ENCODE measurements around the gene NFYB.
"Not testable (repeated sequence)": the region's sequence is repeated elsewhere in the genome, so short reads cannot be mapped to it uniquely, and the experiment has no call there.

The NFYB gene

GRCh38 chr12:104155711-104156555 is 17.9 kb upstream of the NFYB start:
- no peak for ATAC-seq

- ATAC-seq, result no peak
Observed at GRCh38 chr12:104154806-104155205, 16.8 kb upstream of the NFYB start.

DNA sequence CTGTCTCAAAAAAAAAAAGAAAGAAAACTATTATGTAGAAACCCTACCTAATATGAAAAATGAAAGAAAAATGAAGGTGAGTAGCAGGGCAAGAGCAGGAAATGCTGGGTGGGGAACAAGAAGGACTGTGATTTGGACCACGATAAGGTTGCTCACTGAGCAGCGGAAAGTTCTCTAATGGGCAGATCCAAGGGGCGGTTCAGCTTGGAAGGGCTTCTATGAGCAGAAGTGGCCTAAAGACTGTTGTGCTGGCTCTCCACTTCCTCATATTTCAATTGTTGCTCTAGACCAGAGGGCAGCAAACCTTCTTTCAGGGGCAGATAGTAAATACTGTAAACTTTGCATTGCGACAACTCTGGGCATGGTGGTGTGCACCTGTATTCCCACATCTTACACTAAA is 16.3 kb upstream of the NFYB start:
- ATAC-seq, result peak in 1 of 2 donors; percentile 30

- ATAC-seq, result no peak
Observed at GRCh38 chr12:104152685-104153241, 14.8 kb upstream of the NFYB start.

DNA sequence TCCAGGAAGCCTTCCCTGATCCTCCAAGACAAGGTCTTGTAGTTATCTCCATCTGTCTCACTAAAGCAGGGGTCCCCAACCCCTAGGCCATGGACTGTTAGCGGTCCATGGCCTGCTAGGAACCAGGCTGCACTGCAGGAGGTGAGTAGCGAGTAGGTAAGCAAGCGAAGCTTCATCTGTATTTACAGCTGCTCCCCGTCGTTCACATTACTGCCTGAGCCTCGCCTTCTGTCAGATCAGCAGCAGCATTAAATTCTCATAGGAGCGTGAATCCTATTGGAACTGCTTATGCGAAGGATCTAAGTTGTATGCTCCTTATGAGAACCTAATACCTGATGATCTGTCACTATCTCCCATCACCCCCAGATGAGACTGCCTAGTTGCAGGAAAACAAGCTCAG is 12.4 kb upstream of the NFYB start:
- ATAC-seq, result no peak

GRCh38 chr12:104147346-104147745 is 9.3 kb upstream of the NFYB start:
- ATAC-seq, result no peak

- ATAC-seq, result no peak
Observed at GRCh38 chr12:104143918-104144317, 5.9 kb upstream of the NFYB start.

DNA sequence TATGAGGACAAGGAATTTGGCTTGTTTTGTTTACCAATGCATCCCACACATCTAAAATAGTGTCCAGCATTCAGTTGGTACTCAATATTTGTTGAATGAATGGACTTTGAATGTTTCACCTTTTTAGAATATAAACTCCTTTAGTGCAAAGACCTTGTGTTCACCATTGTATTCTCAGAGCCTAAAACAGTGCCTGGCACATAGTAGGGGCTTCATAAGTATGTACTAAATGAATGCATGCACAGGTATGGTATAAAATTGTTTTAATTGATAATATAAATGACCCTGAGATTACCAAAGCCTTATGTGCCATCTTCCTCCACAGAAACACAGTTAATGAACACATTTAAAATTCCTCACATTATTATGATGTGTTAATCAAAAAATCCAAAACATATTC is 5.0 kb upstream of the NFYB start:
- no peak for ATAC-seq

DNA sequence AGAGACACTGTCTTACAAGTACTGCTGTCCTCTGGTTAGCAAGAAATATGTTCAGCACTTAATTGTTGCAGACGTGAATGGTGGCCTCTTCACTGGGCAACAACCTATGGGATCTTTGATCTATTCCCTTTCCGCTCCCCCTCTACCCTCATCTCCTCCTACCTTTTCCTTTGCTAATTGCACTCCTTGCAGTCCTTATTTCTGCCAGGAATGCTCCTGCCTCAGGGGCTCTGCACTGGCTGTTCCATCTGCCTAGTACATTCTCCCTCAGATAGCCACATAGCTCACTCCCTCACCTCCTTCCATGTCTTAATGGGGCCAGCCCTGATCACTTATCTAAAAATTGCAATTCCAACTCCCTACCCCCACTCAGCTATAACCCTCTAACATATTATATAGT is 4.5 kb upstream of the NFYB start:
- ATAC-seq, result no peak

DNA sequence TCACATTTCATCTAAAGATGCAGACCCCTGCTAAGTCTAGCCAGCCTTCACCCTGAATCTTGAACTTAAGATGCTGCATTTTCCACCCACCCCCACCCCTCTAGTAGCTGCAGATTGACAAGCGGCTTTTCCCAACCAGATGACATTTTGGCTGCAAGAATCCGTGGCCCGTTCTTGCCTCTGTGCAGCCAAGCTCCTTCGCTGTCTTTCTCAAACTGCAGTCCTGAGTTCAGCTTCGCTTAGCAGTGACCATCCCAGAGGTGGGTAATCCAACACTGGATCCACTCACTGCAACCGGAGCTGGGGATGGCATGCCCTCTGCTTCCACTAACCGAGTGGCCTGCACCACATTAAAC is 765 bp upstream of the NFYB start:
- ATAC-seq, result no peak

DNA sequence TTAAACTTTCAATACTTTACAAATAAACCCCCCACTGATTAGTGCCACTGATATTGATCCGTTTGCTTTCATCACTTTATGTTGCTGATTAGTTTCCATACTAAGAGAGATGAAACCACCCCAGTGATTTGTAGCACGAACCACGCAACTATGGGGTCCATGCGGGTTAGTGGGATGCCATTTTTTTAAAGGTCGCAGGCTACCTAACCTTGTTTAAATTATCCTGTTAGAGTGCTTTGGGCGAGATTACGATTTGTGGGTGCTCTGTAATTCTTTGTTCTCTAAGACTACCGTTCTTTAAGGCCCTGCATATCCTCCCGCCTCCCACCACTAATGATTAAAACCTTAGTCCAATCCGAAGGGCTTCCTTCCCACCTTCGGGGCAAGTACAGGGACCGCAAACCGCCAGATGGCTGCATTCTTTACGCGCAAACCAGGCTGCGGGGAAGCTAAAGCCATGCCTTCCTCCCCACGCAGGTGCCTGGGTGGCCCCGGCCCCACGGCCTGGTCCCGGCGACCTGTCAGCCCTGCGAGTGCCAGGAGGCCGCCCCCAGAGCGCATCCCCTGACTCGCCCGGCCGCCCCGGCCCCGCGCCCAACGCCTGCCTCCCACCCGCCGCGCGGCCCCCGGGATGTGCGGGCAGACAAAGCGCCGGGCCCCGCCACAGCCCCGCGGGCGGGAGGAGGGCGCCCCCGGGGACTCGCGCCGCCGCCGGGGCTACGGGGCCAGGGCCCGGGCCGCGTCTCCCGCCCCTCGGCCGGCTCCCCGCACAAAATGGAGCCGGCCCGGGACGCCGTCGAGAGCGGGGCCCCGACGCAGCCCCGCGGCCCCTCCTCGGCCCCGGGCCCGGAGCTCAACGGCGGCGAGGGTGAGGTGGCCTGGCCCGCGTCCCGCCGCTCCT is 759 bp downstream of the NFYB start:
- peak; percentile 8 to 10 for ATAC-seq

DNA sequence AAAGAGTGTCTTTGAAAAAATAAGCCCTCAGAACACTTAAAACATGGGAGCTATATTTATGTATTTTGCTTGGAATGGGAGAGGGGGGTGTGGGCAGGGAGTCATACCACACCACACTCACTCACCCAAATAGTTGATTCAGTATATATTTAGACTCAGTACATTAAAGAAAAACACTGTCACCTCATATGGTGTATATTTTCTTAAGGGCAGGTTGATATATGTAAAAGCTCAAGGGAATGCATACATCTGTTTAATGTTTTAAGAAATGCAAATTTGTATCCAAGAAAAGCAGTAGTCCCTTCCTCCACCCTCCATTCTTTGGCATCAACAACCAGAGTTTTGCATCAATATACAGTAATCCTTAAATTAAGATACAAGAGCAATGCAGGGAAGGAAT is 1.4 kb downstream of the NFYB start:
- ATAC-seq, result no peak

DNA sequence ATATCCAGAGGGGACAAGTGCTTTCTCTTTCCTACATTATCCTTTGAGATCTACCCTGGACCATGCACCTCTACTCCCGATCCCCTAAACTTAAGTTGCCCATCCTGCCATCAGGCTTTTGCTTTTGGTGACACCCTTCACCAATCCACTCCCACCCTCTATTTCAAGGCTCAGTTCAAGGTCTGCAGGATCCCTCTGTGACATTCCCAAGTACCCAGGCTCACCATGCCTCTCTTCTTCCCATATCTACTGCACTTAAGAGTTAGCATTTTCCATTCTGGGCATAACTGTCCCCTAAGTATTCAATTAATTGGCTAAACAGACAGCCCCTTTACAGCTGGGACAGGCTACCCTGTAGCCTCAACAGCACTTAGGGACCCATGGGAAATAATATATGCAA is 3.1 kb downstream of the NFYB start:
- ATAC-seq, result no peak

DNA sequence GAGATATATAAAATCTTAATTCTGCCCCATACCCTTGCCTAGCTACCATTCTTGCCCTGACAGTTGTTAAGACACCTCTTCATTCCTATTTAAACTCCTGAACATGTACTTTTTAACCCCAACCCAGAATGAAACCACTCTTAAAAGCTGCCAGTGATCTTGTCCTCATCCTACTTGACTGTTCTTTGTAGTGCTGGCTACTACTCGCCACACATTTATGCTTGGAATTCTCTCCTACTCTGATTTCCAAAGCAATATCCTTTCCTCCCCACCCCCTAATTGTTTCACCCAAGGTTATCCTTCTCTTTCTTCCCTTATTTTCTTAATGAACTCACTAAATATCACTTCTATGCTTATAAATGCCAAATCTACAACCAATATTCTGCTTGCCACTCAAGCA is 4.1 kb downstream of the NFYB start:
- ATAC-seq, result no peak

DNA sequence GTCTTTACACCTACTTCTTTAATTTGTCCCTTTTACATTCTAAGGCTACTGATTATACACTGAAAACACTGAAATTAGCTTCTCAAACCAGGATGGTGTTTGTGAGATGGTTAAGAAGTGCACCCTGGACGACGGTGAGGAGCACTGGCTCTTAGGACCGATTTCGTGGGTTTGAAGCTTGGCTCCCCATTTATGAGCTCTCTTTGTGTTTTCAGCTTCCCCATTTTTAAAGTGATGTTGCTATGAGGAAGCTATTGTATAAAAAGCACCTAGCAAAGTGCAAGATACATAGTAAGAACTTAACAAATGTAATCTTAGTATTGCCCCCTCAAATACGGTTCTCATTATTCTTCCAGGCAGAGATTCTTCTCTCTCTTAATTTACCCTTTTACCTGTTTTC is 4.7 kb downstream of the NFYB start:
- ATAC-seq, result no peak

DNA sequence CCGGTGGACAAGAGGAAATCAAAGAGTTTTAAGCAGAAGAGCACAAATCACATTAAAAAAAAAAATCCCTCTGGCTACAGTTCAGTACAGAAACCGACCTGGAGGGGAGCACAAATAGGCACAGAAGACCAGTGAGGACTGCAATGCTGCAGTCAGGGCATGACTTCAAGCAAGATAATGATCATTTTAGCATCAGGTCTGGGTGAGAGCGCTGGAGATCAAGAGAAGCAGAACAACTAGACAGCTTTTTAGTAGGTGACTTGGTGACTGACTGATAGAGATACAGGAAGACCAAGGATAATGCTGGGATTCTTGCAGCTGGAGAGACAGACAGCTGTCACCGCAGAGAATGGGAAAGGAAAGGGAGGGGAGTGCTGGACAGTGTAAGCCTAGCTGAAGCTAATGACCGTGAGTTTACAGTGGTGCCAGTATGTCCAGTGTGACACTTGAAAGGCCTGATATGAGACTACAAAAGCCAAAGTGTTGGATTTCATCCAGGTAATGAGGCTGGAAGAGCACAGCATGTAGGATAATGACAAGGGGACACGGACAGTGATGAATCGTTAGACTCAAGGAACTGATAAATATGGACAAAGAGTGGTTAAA is 5.6 kb downstream of the NFYB start:
- no peak for ATAC-seq

- ATAC-seq, result no peak
Observed at GRCh38 chr12:104131609-104132008, 6.4 kb downstream of the NFYB start.

GRCh38 chr12:104130760-104131159 is 7.2 kb downstream of the NFYB start:
- no peak for ATAC-seq

DNA sequence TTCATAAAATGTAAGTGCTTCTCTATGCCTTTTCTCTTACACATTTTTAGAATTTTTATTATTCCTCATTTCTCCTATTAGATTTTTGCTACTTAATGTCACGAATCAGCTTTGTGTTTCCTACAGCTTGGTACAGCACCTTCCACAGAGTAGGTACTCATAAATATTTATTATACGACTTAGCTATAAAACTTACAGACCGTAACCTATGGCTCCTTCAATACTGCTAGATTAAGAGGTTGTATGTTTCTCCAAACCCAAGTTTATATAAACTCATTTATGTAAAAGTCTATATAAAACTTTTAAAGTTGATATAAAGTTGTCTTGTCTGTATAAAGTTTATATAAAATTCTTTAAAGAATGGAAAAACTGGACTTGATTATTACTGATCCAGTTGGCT is 11.5 kb downstream of the NFYB start:
- no peak for ATAC-seq

GRCh38 chr12:104122298-104122697 is 15.7 kb downstream of the NFYB start:
- ATAC-seq, result no peak

GRCh38 chr12:104121001-104121400 is 17.0 kb downstream of the NFYB start:
- no peak for ATAC-seq

DNA sequence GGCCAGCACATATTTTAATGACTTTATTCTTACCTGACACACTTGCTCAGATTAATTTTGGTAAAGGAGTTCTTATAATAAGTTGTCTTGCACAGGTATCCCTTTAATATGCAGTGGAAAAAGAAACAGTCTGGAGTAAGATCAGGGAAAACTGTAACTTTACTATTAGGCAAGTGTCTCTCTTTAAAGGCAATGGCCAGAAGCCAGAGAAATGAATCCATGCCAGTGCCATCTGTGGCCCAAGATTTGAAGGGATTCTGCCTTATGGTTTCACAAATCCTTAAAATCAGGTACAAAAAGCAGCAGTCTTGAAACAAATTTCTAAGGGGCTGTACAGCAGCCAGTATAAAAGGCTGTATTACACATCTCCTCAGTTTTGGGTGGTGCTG is 22.4 kb downstream of the NFYB start:
- no peak for ATAC-seq

- ATAC-seq, result not testable (repeated sequence)
Observed at GRCh38 chr12:104114834-104115586, 23.0 kb downstream of the NFYB start.
